ENCODE data around the gene ALG2. TPM values are rescaled to one million over a fixed set of nuclear protein-coding genes. Genes with fewer than 3 reads are reported as not detected.

Gene ALG2
- 41.2 to 52.4 TPM (median 49.1 TPM) in 5 replicates for total RNA-seq (2022; extraction: Qiagen RNA extraction; ENCODE audit: low read depth)

GRCh38 chr9:99221621-99222415 is at the start of gene ALG2, which contains the start of gene SEC61B:
Gene ALG2, minus strand, starts transcription at chr9:99221942. Its CDS starts 48 bp downstream, at chr9:99221894.
Gene SEC61B, plus strand, starts transcription at chr9:99222282. Its CDS starts 82 bp downstream, at chr9:99222364.

Other genes with a start within 250 kb of the ALG2 start
- 22.4 to 61.6 TPM (median 50.9 TPM) in 5 replicates for gene TGFBR1, start 116.8 kb downstream of the ALG2 start, total RNA-seq (2022; extraction: Qiagen RNA extraction; ENCODE audit: low read depth)
- 277 to 323 TPM (median 309 TPM) in 5 replicates for gene SEC61B, start 340 bp upstream of the ALG2 start, total RNA-seq (2022; extraction: Qiagen RNA extraction; ENCODE audit: low read depth)